RWPE2 (cell line): ENCODE data around the gene ZFYVE21.
"Not testable (repeated sequence)": the region's sequence is repeated elsewhere in the genome, so short reads cannot be mapped to it uniquely, and the experiment has no call there.

ENCODE experiments used
- ATAC-seq: fragments of 200-7000 bp; cut with Tn5 transposase; 3 replicates; pipeline ENCODE4 v1.9.1; 2021; ENCODE audit warnings: low read depth
- DNase-seq: peaks from one replicate; pipeline ENCODE4 v3.0.0-alpha.2; 2020; ENCODE audit warnings: low spot score
- H3K27ac ChIP-seq: fragments of 450-650 bp; 2 replicates; pipeline ENCODE4 v1.5.1; 2017; ENCODE audit warnings: mild to moderate bottlenecking; ENCODE audit not compliant: poor library complexity, severe bottlenecking
- H3K27me3 ChIP-seq: fragments of 250-450 bp; sonication (Bioruptor Pico); 2 replicates; pipeline ENCODE4 v1.5.1; 2021; ENCODE audit warnings: mild to moderate bottlenecking, moderate library complexity; ENCODE audit not compliant: insufficient read depth, poor library complexity, severe bottlenecking
- H3K36me3 ChIP-seq: fragments of 250-450 bp; sonication (Bioruptor Pico); 2 replicates; pipeline ENCODE4 v1.5.1; 2020; ENCODE audit warnings: low read depth, mild to moderate bottlenecking, moderate library complexity
- H3K4me1 ChIP-seq: fragments of 250-450 bp; sonication (Bioruptor Pico); 2 replicates; pipeline ENCODE4 v1.5.1; 2021; ENCODE audit warnings: mild to moderate bottlenecking, moderate library complexity; ENCODE audit not compliant: insufficient read depth, poor library complexity, severe bottlenecking
- H3K4me3 ChIP-seq: fragments of 250-450 bp; sonication (Bioruptor Pico); 2 replicates; pipeline ENCODE4 v1.5.1; 2021; ENCODE audit warnings: mild to moderate bottlenecking, moderate library complexity; ENCODE audit not compliant: severe bottlenecking
- H3K9me3 ChIP-seq: fragments of 250-450 bp; sonication (Bioruptor Pico); 2 replicates; pipeline ENCODE4 v1.5.1; 2021; ENCODE audit warnings: mild to moderate bottlenecking, moderate library complexity; ENCODE audit not compliant: severe bottlenecking
- TF ChIP-seq, protein P1 (sequence below): fragments of 450-650 bp; IDR thresholded peaks from one replicate; pipeline ENCODE4 v1.5.1; 2017; ENCODE audit warnings: mild to moderate bottlenecking, moderate library complexity; ENCODE audit not compliant: poor library complexity, severe bottlenecking

ZFYVE21 gene

DNA sequence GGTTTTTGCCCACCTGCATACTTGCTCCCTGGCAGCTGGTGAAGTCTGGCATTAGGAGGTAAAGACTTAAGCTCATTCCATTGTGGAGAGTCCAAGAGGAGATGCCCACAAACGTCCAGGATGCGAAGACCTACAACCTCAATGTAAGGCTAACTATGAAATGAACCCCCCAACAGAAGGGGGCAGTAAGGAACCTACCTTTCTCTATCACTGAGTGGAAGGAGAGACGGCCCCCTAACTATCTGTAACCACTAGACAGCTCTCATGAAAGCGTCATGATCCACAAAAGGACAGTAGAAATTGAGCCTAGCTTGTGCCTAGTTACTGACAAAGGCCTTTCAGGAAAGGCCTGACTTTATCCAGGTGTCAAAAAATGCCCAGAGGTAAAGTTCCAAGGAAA lies 55.3 kb downstream of the ZFYVE21 start:
- Histone ChIP-seq H3K9me3 (no peaks in the 10 kb centered on the region), H3K27me3 (no peaks in the 10 kb centered on the region), H3K27ac (no peak overlapping the region), H3K4me1 (no peaks in the 10 kb centered on the region), H3K4me3 (no peak overlapping the region), H3K36me3 (peaks cover 8% of the 10 kb centered on the region)
- ATAC-seq (no peak), DNase-seq (no peak)
- TF ChIP-seq, protein P1, sequence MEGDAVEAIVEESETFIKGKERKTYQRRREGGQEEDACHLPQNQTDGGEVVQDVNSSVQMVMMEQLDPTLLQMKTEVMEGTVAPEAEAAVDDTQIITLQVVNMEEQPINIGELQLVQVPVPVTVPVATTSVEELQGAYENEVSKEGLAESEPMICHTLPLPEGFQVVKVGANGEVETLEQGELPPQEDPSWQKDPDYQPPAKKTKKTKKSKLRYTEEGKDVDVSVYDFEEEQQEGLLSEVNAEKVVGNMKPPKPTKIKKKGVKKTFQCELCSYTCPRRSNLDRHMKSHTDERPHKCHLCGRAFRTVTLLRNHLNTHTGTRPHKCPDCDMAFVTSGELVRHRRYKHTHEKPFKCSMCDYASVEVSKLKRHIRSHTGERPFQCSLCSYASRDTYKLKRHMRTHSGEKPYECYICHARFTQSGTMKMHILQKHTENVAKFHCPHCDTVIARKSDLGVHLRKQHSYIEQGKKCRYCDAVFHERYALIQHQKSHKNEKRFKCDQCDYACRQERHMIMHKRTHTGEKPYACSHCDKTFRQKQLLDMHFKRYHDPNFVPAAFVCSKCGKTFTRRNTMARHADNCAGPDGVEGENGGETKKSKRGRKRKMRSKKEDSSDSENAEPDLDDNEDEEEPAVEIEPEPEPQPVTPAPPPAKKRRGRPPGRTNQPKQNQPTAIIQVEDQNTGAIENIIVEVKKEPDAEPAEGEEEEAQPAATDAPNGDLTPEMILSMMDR = peak; percentile 31

DNA sequence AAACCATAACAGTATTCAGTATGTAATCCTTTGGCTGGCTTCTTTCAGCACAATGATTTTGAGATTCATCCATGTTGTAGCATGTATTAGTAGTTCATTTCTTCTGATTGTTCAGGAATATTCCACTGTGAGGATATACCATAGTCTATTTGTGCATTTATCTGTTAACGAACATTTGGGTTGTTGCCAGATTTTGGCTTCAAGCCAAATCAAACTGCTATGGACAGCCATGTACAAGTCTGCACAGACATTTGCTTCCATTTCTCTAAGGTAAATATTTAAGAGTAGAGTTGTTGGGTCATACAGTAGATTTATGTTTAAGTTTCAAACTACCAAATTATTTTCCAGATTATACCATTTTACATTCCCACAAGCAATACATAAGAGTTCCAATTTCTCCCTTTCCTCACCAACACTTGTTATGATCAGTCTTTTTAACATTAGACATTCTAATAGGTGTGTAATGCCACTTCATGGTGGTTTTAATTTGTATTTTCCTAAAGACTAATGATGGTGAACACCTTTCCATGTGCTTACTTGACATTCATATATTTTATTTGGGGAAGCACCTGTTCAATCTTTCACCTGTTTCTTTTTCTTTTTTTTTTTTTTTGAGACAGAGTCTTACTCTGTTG lies 56.6 kb downstream of the ZFYVE21 start:
- TF ChIP-seq, protein P1 = no peak
- H3K27ac ChIP-seq = no peak overlapping the region
- no peak overlapping the region for H3K4me3 ChIP-seq
- no peaks in the 10 kb centered on the region for H3K27me3 ChIP-seq
- DNase-seq = no peak
- H3K9me3 ChIP-seq = no peaks in the 10 kb centered on the region
- H3K36me3 ChIP-seq = peaks cover 10% of the 10 kb centered on the region
- H3K4me1 ChIP-seq = no peaks in the 10 kb centered on the region
- ATAC-seq = no peak

DNA sequence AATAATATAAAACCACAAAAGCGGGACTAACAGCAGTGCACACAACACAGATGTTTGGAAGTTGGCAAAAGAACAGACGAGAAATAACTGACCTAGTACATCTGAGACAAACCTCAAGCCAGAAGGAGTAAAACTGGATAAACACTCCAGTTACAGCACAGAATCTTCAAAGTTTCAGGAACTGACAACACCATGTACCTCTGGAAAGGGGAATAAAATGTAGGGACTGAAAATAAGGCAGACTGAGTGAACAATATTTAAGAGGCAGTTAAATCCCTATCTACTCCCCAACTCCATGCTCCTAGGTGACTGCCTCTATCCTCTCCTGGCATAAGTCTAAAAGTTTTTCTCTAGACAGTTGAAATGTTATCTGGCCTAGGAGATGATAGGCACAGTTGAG lies 57.9 kb downstream of the ZFYVE21 start:
- Histone ChIP-seq H3K9me3 (no peaks in the 10 kb centered on the region), H3K27ac (no peak overlapping the region), H3K36me3 (peaks cover 15% of the 10 kb centered on the region), H3K4me1 (no peaks in the 10 kb centered on the region), H3K27me3 (no peaks in the 10 kb centered on the region), H3K4me3 (no peak overlapping the region)
- ATAC-seq (no peak), DNase-seq (no peak)
- TF ChIP-seq, protein P1 = no peak

DNA sequence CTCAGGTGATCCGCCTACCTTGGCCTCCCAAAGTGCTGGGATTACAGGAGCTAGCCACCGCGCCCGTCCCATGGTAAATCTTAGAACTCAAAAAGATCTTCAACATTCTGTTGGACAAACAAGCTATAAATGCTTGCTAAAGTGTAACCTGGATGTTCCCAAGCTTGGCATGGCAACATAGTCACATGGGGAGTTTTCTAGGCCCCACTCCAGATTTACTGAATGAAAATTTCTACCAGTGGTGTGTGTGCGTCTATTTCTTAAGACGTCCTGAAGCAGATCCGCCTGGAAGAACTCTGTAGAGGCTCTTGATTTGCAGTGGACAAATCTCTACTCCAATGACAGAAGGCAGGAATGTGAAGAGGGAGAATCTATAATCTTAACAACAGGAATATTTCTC lies 59.9 kb downstream of the ZFYVE21 start:
- DNase-seq (no peak), ATAC-seq (no peak)
- TF ChIP-seq, protein P1 = no peak
- Histone ChIP-seq H3K9me3 (no peaks in the 10 kb centered on the region), H3K36me3 (peaks cover 23% of the 10 kb centered on the region), H3K4me3 (no peak overlapping the region), H3K27me3 (no peaks in the 10 kb centered on the region), H3K27ac (no peak overlapping the region), H3K4me1 (no peaks in the 10 kb centered on the region)

DNA sequence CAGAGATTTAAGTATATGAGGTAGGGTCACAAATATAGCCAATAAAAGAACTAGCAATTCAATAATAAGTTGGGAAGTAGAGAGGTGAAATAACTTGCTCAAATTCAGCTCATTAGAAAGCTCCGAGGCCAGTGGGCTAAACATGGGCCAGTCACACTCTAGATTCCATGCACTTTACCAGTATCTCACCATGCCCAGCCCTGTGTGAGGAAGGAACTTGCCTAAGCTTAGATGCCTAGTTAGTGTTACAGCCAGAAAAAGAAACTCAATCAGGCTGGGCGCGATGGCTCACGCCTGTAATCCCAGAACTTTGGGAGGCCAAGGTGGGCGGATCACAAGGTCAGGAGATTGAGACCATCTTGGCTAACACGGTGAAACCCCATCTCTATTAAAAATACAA lies 60.7 kb downstream of the ZFYVE21 start:
- not testable (repeated sequence) for H3K4me1 ChIP-seq, H3K27me3 ChIP-seq, H3K4me3 ChIP-seq, H3K27ac ChIP-seq, DNase-seq, ATAC-seq, H3K9me3 ChIP-seq
- peaks cover 23% of the 10 kb centered on the region for H3K36me3 ChIP-seq
